GM19372 (cell line): ENCODE data around the gene DDX31.
"Not testable (repeated sequence)": the region's sequence is repeated elsewhere in the genome, so short reads cannot be mapped to it uniquely, and the experiment has no call there.

ENCODE experiments used
- ATAC-seq: cut with Tn5 transposase; IDR thresholded peaks from one replicate; pipeline ENCODE4 v1.9.1; 2021; ENCODE audit warnings: mild to moderate bottlenecking, low read depth, moderate library complexity; ENCODE audit not compliant: unreplicated experiment

The DDX31 gene

GRCh38 chr9:132583584-132584304 is 86.0 kb downstream of the DDX31 start:
- ATAC-seq, result no peak

GRCh38 chr9:132582786-132583583 is 86.8 kb downstream of the DDX31 start:
- no peak for ATAC-seq

GRCh38 chr9:132582276-132582785 is 87.5 kb downstream of the DDX31 start, which contains the start of gene BARHL1:
Gene BARHL1 (plus strand): TSS chr9:132582606. CDS start chr9:132582798, 192 bp downstream.
- ATAC-seq, result no peak

GRCh38 chr9:132579427-132579798 is 90.4 kb downstream of the DDX31 start:
- no peak for ATAC-seq

GRCh38 chr9:132578367-132578932 is 91.3 kb downstream of the DDX31 start:
- no peak for ATAC-seq

- no peak for ATAC-seq
Observed at GRCh38 chr9:132577119-132577518, 92.7 kb downstream of the DDX31 start.

- ATAC-seq, result no peak
Observed at GRCh38 chr9:132575811-132576210, 94.0 kb downstream of the DDX31 start.

- no peak for ATAC-seq
Observed at GRCh38 chr9:132575005-132575609, 94.7 kb downstream of the DDX31 start.

GRCh38 chr9:132572921-132573320 is 96.9 kb downstream of the DDX31 start:
- no peak for ATAC-seq

GRCh38 chr9:132571806-132572600 is 97.8 kb downstream of the DDX31 start:
- no peak for ATAC-seq

- ATAC-seq, result not testable (repeated sequence)
Observed at GRCh38 chr9:132568787-132569186, 101.0 kb downstream of the DDX31 start.

- ATAC-seq, result no peak
Observed at GRCh38 chr9:132564526-132564925, 105.3 kb downstream of the DDX31 start.

- ATAC-seq, result no peak
Observed at GRCh38 chr9:132562306-132562573, 107.5 kb downstream of the DDX31 start.

- ATAC-seq, result no peak
Observed at GRCh38 chr9:132560616-132561202, 109.1 kb downstream of the DDX31 start.

GRCh38 chr9:132559711-132560110 is 110.1 kb downstream of the DDX31 start:
- no peak for ATAC-seq

GRCh38 chr9:132557159-132557558 is 112.6 kb downstream of the DDX31 start:
- no peak for ATAC-seq

GRCh38 chr9:132556714-132557113 is 113.1 kb downstream of the DDX31 start:
- ATAC-seq, result no peak

- no peak for ATAC-seq
Observed at GRCh38 chr9:132556235-132556634, 113.5 kb downstream of the DDX31 start.

- no peak for ATAC-seq
Observed at GRCh38 chr9:132555528-132555927, 114.3 kb downstream of the DDX31 start.

- ATAC-seq, result no peak
Observed at GRCh38 chr9:132554755-132555154, 115.0 kb downstream of the DDX31 start.
